GM19240 (cell line): ENCODE measurements around the gene TCIRG1.

Experiments
- DNase-seq: peaks from one replicate; pipeline ENCODE4 v3.0.0; 2011; ENCODE audit warnings: low spot score; ENCODE audit not compliant: insufficient read length

The TCIRG1 gene

GRCh38 chr11:68036717-68037239 lies 2.0 kb upstream of the TCIRG1 start:
- no peak for DNase-seq

- DNase-seq: no peak
These were observed 1.2 kb upstream of the TCIRG1 start for GRCh38 chr11:68037411-68038225.

GRCh38 chr11:68038226-68038717 lies 553 bp upstream of the TCIRG1 start:
- no peak for DNase-seq

- no peak for DNase-seq
These were observed 781 bp downstream of the TCIRG1 start for GRCh38 chr11:68039526-68040086.

- DNase-seq: peak; percentile 87
These were observed 1.5 kb downstream of the TCIRG1 start for GRCh38 chr11:68040101-68040956.

GRCh38 chr11:68040957-68041591 lies 2.2 kb downstream of the TCIRG1 start:
- DNase-seq: no peak

- DNase-seq: no peak
These were observed 2.9 kb downstream of the TCIRG1 start for GRCh38 chr11:68041617-68042218.

GRCh38 chr11:68042219-68043028 lies 3.6 kb downstream of the TCIRG1 start:
- no peak for DNase-seq

- DNase-seq: no peak
These were observed 4.2 kb downstream of the TCIRG1 start for GRCh38 chr11:68043029-68043348.

GRCh38 chr11:68043349-68044144 lies 4.7 kb downstream of the TCIRG1 start:
- no peak for DNase-seq

GRCh38 chr11:68044145-68044813 lies 5.5 kb downstream of the TCIRG1 start:
- DNase-seq: no peak

- DNase-seq: no peak
These were observed 6.1 kb downstream of the TCIRG1 start for GRCh38 chr11:68044898-68045351.

- no peak for DNase-seq
These were observed 8.8 kb downstream of the TCIRG1 start for GRCh38 chr11:68047437-68048290.

GRCh38 chr11:68048681-68049508 lies 10.1 kb downstream of the TCIRG1 start:
- no peak for DNase-seq

GRCh38 chr11:68049509-68050370 lies 10.9 kb downstream of the TCIRG1 start:
- no peak for DNase-seq

- DNase-seq: no peak
These were observed 11.6 kb downstream of the TCIRG1 start for GRCh38 chr11:68050371-68050841.
